ENCODE measurements around the gene DHRS2. TPM values are rescaled to one million over a fixed set of nuclear protein-coding genes. Genes with fewer than 3 reads are reported as not detected.

DHRS2 gene
- total RNA-seq, 1 experiment from 2014 or later = 1.2 TPM

DNA sequence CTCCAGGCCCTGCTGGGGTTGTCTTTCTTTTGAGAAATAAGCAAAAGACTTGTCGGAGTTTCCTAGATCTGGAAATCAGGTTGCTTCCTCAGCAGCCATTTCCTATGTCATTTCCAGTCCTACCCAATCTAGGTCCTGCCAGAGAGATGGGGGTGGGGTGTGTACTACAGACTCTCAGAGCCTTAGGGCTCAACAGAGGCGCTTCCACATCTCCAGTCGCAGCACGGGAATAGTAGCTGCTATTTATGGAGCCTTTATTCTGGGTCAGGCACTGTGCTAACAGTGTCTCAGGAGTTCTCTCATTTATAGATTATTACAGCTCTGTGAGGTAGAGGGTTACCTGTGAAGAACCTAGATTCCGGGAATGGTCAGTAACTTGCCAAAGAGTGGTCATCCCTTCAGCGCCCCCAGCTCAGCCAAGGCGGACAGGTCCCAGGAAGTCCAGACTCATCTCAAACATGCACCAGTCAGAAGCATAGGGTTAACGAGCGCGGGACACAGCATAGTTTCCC lies 21.9 kb downstream of the DHRS2 start:
- no TSS peak for BruUV-seq (replicated peaks)
- Histone ChIP-seq H3K27me3 (replicated peaks; ENCODE audit: insufficient read depth, low read depth, low read length, poor library complexity) (peaks cover 8% of the 10 kb centered on the region), H3K4me3 (ENCODE audit: low read depth, low read length, poor library complexity, severe bottlenecking) (no peak overlapping the region), H3K36me3 (ENCODE audit: insufficient read depth, low read length, poor library complexity, severe bottlenecking) (no peaks in the 10 kb centered on the region), H3K27ac (ENCODE audit: low read depth, low read length, poor library complexity, severe bottlenecking) (no peak overlapping the region), H3K4me1 (ENCODE audit: insufficient read depth, low read length, poor library complexity, severe bottlenecking) (no peaks in the 10 kb centered on the region), H3K9me3 (ENCODE audit: low read depth, low read length, poor library complexity, severe bottlenecking) (no peaks in the 10 kb centered on the region)
- no peak for DNase-seq (ENCODE audit: low spot score)
- intact Hi-C loops (cut with micrococcal nuclease; ENCODE audit: unreplicated experiment) = no loop called here
- CTCF ChIA-PET = no interaction called here
- POLR2A ChIA-PET (ENCODE audit: low non-redundant PET) = no interaction called here
- TF ChIP-seq, protein P1, sequence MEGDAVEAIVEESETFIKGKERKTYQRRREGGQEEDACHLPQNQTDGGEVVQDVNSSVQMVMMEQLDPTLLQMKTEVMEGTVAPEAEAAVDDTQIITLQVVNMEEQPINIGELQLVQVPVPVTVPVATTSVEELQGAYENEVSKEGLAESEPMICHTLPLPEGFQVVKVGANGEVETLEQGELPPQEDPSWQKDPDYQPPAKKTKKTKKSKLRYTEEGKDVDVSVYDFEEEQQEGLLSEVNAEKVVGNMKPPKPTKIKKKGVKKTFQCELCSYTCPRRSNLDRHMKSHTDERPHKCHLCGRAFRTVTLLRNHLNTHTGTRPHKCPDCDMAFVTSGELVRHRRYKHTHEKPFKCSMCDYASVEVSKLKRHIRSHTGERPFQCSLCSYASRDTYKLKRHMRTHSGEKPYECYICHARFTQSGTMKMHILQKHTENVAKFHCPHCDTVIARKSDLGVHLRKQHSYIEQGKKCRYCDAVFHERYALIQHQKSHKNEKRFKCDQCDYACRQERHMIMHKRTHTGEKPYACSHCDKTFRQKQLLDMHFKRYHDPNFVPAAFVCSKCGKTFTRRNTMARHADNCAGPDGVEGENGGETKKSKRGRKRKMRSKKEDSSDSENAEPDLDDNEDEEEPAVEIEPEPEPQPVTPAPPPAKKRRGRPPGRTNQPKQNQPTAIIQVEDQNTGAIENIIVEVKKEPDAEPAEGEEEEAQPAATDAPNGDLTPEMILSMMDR (conservative IDR thresholded peaks at IDR 0.05; ENCODE audit: low read depth, low read length) = no peak
- no peak for TF ChIP-seq EZH2 (IDR thresholded peaks at IDR 0.05; ENCODE audit: borderline replicate concordance, low read depth, low read length, poor library complexity, severe bottlenecking)

DNA sequence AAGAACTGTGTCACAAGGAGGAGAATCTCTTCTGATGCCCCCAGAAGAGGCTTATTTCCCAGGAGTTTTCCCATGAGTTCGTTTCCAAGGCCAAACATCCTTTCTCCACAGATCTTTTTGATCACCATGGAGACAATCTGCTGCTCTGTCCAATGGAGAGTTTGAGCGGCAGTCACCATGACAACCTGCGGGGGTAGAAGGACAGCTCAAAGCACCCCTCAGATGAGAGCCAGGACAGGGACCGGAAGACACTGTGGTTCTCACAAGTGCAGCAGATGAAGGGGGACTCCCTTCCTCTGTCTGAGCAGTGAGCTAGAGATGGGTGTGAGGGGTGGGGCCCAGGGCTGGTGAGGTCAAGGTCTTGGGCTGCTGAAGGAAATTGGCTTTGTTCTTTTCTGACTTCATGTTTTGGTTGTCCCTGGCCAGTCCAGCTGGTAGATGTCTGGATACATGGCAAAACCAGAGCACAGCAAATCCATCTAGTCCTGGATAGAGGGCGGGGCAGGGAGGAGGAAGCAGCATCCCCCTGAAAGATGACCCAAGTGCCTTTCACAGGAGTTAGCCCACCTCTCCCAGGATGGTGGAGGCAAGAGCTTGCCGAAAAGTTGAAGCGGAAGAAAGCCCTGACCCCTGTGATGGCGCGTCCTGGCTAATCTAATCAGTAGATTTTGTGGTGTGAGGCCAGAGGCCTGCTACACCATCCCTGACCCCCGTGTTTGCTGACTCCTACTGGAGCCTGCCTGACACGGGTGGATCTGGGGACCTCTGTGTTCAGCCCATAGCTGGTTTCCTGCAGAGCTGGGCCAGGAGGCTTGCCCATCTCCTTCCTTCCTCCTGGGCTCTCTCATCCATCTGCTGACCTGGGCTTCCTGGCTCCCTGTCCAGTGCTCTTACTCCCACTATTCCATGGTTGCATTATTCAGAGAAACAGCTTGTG lies 24.4 kb downstream of the DHRS2 start:
- CTCF ChIA-PET = no interaction called here
- intact Hi-C loops (cut with micrococcal nuclease; ENCODE audit: unreplicated experiment) = no loop called here
- Histone ChIP-seq H3K4me1 (ENCODE audit: insufficient read depth, low read length, poor library complexity, severe bottlenecking) (no peaks in the 10 kb centered on the region), H3K27me3 (replicated peaks; ENCODE audit: insufficient read depth, low read depth, low read length, poor library complexity) (peaks cover 10% of the 10 kb centered on the region), H3K4me3 (ENCODE audit: low read depth, low read length, poor library complexity, severe bottlenecking) (no peak overlapping the region), H3K9me3 (ENCODE audit: low read depth, low read length, poor library complexity, severe bottlenecking) (no peaks in the 10 kb centered on the region), H3K36me3 (ENCODE audit: insufficient read depth, low read length, poor library complexity, severe bottlenecking) (no peaks in the 10 kb centered on the region), H3K27ac (ENCODE audit: low read depth, low read length, poor library complexity, severe bottlenecking) (no peak overlapping the region)
- DNase-seq (ENCODE audit: low spot score) = no peak
- TF ChIP-seq EZH2 (IDR thresholded peaks at IDR 0.05; ENCODE audit: borderline replicate concordance, low read depth, low read length, poor library complexity, severe bottlenecking) = no peak
- TF ChIP-seq, protein P1 (conservative IDR thresholded peaks at IDR 0.05; ENCODE audit: low read depth, low read length) = no peak
- POLR2A ChIA-PET (ENCODE audit: low non-redundant PET) = no interaction called here
- BruUV-seq (replicated peaks) = no TSS peak

DNA sequence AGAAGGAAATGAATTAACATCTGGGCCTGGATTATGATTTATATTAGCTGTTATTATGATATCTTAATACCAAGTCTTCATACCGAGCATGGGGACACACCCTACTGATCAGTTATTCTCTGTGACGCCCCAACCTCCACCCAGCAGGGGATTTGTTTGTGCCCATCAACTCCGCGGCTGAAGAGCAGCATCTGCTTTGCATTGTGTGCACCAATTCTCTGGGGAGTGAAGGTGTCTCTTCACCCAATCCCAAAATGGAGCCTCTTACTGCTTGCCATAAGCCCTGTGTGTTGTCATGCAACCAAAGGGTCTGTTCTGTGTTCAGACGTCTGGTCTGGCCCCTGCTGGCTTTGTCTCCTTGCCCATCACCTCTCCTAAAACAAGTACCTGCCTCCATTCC lies 25.4 kb downstream of the DHRS2 start:
- Histone ChIP-seq H3K4me3 (ENCODE audit: low read depth, low read length, poor library complexity, severe bottlenecking) (no peak overlapping the region), H3K4me1 (ENCODE audit: insufficient read depth, low read length, poor library complexity, severe bottlenecking) (no peaks in the 10 kb centered on the region), H3K27ac (ENCODE audit: low read depth, low read length, poor library complexity, severe bottlenecking) (no peak overlapping the region), H3K27me3 (replicated peaks; ENCODE audit: insufficient read depth, low read depth, low read length, poor library complexity) (peaks cover 10% of the 10 kb centered on the region), H3K36me3 (ENCODE audit: insufficient read depth, low read length, poor library complexity, severe bottlenecking) (no peaks in the 10 kb centered on the region), H3K9me3 (ENCODE audit: low read depth, low read length, poor library complexity, severe bottlenecking) (no peaks in the 10 kb centered on the region)
- intact Hi-C loops (cut with micrococcal nuclease; ENCODE audit: unreplicated experiment) = no loop called here
- BruUV-seq (replicated peaks) = no TSS peak
- ChIA-PET CTCF (no interaction called here), POLR2A (ENCODE audit: low non-redundant PET) (no interaction called here)
- no peak for DNase-seq (ENCODE audit: low spot score)
- TF ChIP-seq, protein P1 (conservative IDR thresholded peaks at IDR 0.05; ENCODE audit: low read depth, low read length) = no peak
- no peak for TF ChIP-seq EZH2 (IDR thresholded peaks at IDR 0.05; ENCODE audit: borderline replicate concordance, low read depth, low read length, poor library complexity, severe bottlenecking)

All from A673 (cell line).